Activated CD4-positive, alpha-beta T cell treated with anti-CD3 and anti-CD28 coated beads, Interleukin-2, amount 50 U/mL, for 24 hours (primary cell): ENCODE data around the gene KRT6B.
"Not testable (repeated sequence)": the region's sequence is repeated elsewhere in the genome, so short reads cannot be mapped to it uniquely, and the experiment has no call there.

Experiments
- DNase-seq, 2 donors: peaks; one replicate each; pipeline ENCODE4 v3.0.0-alpha.2; 2020; ENCODE audit warnings: low read depth in 1 of 2, low spot score in 1 of 2

KRT6B gene

GRCh38 chr12:52413782-52414345 is 38.1 kb downstream of the KRT6B start:
- no peak for DNase-seq

GRCh38 chr12:52413202-52413601 is 38.7 kb downstream of the KRT6B start:
- DNase-seq = no peak

GRCh38 chr12:52411815-52412214 is 40.1 kb downstream of the KRT6B start:
- no peak for DNase-seq

- DNase-seq = not testable (repeated sequence)
These were observed 41.2 kb downstream of the KRT6B start for GRCh38 chr12:52410589-52411248.

GRCh38 chr12:52407918-52408317 is 44.0 kb downstream of the KRT6B start:
- no peak for DNase-seq

GRCh38 chr12:52405922-52406385 is 46.0 kb downstream of the KRT6B start, which contains the start of gene KRT82:
Gene KRT82, minus strand, starts transcription at chr12:52406335. Its CDS starts 58 bp downstream, at chr12:52406277.
- no peak for DNase-seq

- DNase-seq = no peak
These were observed 47.0 kb downstream of the KRT6B start for GRCh38 chr12:52404951-52405350.

- no peak for DNase-seq
These were observed 48.4 kb downstream of the KRT6B start for GRCh38 chr12:52403561-52403960.

GRCh38 chr12:52402873-52403540 is 48.9 kb downstream of the KRT6B start:
- no peak for DNase-seq

GRCh38 chr12:52402377-52402776 is 49.6 kb downstream of the KRT6B start:
- DNase-seq = no peak

GRCh38 chr12:52401926-52402325 is 50.0 kb downstream of the KRT6B start:
- DNase-seq = no peak

GRCh38 chr12:52401526-52401925 is 50.4 kb downstream of the KRT6B start:
- no peak for DNase-seq

GRCh38 chr12:52400906-52401305 is 51.0 kb downstream of the KRT6B start:
- DNase-seq = no peak

- no peak for DNase-seq
These were observed 52.2 kb downstream of the KRT6B start for GRCh38 chr12:52399756-52400155.

- no peak for DNase-seq
These were observed 53.8 kb downstream of the KRT6B start for GRCh38 chr12:52398176-52398575.

GRCh38 chr12:52396656-52397055 is 55.3 kb downstream of the KRT6B start:
- DNase-seq = no peak
